GM19043 (cell line): ENCODE data around the gene AQP12A.
"Not testable (repeated sequence)": the region's sequence is repeated elsewhere in the genome, so short reads cannot be mapped to it uniquely, and the experiment has no call there.

ENCODE experiments used
- ATAC-seq: cut with Tn5 transposase; IDR thresholded peaks from one replicate; pipeline ENCODE4 v1.9.1; 2021; ENCODE audit warnings: low read depth; ENCODE audit not compliant: unreplicated experiment

Gene AQP12A

DNA sequence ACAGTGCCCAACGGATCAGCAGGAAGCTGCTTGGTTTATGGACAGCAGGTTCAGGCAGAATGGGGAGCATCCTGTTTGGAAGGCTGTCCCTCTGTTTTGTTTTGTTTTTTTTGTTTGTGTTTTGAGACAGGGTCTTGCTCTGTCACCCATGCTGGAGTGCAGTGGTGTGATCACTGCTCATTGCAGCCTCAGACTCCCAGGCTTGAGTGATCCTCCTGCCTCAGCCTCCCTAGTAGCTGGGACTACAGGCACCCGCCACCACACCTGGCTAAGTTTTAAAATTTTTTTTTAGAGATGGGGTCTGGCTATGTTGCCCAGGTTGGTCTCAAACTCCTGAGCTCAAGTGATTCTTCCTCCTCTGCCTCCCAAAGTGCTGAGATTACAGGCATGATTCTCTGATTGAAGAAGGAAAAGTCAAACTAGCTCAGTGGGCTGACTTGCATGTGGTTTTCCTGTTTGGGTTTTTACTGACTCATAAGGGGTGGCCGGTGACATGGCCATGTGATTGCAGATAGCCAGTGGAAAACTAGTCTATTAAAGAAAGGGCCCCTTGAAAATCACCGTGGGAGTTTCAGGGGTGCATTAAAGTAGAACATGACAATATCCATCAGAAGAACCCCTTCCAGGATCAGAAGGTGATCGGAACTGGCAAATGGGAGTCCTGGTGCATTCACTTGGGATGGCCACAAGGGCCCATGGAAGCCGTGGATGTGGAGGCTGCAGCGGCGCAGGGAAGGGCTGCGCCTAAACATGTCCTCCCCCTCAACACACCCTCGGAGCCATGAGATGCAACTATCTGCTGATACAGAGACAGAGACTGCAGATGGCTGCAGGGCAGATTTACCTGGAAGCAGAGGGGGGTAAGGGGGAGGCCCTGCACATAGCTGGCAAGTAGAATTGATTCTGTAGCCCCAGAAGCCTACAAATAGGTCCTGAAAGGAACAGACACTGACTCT, 35.5 kb upstream of the AQP12A start:
- no peak for ATAC-seq

DNA sequence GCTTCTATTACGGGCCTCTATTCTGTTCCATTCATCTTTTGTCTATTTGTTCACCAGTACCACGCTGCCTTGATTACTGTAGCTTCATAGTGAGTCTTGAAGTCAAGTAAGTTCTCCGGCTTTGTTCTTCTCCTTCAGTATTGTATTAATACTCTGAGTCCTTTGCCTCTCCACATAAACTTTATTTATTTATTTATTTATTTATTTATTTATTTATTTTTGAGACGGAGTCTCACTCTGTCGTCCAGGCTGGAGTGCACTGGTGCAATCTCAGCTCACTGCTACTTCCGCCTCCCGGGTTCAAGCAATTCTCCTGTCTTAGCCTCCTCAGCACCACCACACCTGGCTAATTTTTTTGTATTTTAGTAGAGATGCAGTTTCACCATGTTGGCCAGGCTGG, 31.8 kb upstream of the AQP12A start:
- not testable (repeated sequence) for ATAC-seq

DNA sequence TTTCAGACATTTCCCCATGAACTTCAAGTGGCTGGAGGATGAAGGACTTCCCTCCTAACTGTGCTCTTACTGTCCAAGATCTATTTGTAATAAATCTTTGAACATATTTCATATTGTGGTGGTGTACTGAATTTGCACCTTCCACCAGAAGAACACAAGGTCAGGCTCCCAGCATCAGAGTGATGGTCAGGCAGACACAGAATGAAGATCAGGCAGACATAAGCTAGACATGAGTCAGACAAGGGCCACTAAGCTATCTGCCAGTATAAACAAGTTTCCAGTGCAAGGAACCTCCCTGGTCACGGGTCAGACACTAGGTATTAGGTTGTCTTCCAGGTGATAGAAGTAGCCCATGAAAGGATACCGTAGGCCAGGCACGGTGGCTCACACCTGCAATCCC, 29.0 kb upstream of the AQP12A start:
- no peak for ATAC-seq

DNA sequence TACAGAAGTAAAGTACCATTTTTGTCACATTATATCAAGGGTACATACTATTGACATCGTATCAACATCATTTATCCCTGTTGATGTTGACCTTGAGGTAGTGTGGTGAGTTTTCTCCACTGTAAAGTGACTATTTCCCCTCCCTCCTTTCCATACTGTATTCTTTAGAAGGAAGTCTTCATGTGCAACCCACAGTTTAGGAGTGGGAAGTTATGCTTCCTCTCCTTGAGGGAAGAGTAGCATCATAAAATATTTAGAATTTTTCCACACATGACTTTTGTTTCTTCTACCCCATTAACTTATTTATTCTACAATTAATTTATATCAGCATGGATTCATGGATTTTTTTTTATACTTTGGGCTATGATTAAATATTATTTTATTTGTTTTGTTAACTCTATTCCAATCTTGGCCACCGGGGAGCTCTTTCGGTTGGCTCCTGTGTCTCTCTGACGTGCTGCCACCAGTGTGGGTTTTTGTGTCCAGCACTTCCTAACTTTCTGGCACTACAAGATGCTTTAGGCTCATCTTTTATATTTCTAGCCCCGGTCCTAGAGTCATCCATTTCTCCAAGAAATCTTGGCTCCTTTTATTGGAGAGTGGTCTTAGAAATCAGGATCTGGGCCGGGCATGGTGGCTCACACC, 28.0 kb upstream of the AQP12A start:
- ATAC-seq: no peak

DNA sequence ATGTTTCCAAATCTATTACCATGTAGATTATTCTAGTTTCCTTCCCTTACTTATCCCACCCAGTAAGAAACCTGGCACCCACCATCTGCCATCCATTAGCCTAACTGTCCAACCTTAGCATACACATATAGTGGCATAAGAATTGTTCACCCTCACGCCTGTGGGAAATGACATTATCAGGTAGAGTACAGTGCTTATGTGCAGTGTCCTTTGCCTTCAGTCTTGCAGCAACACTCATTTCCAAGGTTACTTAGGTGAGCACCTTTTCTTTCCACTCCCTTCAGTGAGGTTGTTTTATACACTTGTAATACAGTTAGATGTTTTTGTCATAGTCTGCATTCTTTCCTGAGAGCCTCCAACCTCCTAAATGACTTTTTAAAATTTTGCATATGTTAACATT, 27.0 kb upstream of the AQP12A start:
- no peak for ATAC-seq

DNA sequence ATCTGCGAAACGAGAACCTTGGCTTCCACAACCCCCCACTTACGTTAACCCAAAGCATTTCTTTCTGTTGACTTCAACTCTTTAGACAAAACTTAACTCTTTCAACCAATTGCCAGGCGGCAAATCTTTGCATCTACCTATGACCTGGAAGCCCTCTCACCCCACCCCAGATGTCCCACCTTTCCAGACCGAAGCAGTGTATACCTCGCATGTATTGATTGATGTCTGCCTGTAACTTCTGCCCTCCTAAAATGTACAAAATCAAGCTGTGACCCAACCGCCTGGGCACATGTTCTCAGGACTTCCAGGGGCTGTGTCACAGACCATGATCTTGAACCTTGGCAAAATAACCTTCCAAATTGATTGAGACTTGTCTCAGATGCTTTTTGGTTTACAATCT, 21.3 kb upstream of the AQP12A start:
- no peak for ATAC-seq

GRCh38 chr2:240670950-240671349, 20.7 kb upstream of the AQP12A start:
- ATAC-seq: no peak

DNA sequence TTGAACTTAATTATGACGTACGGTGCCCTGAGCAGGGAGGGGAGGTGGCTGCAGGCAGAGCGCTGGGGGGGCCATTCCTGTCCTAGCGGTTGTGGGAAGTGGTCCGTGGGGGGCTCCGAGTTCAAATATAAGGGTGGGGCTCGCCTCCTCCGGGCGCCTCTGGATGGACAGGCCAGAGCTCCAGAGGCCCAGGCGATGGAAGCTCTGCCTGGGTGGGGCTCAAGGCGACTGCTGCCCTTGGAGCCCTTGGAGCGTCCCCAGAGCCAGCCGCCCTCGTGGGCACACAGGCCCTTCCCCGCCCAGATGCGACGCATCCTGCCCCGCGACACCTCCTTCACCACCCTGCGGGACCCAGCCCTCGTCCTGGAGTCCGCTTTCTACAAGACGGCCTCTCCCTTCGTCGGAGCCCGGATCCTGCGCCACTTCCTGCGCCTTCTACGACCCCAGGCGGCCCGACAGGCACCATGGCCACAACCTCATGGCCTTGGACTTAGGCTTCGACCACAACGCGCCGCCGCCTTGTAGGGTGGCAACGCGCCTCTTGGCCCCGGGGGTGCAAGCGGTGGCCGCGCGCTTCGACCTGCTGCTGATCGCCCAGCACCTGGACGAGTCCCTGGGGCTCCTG, 19.5 kb upstream of the AQP12A start:
- no peak for ATAC-seq

- no peak for ATAC-seq
Observed at GRCh38 chr2:240672701-240673190, 18.9 kb upstream of the AQP12A start.

DNA sequence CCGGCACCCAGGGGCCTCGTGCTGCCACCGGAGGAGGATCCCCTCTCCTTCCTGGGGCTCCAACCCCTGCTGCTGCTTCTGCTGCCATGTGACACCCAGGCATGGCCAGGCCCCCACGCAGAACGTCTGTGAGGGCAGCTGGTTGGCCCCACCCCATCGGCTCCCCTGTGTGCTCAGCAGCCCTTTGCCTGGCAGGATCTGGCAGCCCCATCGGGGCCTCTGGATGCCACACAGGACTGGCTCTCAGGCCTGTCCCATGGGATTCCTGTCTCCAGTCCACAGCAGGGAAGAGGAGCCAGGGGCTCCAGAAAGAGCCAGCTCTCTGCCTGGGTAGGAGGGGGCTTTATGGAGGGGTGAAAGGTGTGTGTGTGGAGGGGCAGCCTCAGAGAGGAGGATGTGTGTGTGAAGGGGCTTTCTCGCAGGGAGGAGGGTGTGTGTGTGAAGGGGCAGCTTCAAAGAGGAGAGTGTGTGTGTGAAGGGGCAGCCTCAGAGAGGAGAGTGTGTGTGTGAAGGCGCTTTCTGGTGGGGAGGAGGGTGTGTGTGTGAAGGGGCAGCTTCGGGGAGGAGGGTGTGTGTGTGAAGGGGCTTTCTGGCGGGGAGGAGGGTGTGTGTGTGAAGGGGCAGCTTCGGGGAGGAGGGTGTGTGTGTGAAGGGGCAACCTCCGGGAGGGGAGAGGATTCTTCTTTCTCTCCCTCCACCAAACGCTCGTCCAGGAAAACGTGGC, 17.0 kb upstream of the AQP12A start:
- not testable (repeated sequence) for ATAC-seq

- not testable (repeated sequence) for ATAC-seq
Observed at GRCh38 chr2:240675345-240675744, 16.3 kb upstream of the AQP12A start.

DNA sequence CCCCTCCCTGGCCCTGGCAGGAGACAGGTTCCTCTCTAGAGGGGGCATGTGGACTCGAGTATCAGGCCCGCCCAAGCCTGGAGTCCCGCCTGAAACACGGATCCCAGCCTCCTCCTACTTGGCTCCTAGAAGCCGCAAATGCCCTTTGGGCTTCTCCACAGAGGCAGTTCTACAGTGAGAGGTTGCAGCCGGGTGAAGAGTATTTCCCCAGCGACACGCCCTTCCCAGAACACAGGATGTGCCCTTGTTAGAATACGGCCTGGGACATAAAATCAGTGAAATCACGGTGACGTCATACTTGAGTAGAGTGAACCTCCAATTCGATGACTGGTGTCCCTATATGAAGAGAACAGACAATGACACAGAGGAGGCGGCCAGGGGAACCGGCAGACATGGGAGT, 13.6 kb upstream of the AQP12A start:
- not testable (repeated sequence) for ATAC-seq

DNA sequence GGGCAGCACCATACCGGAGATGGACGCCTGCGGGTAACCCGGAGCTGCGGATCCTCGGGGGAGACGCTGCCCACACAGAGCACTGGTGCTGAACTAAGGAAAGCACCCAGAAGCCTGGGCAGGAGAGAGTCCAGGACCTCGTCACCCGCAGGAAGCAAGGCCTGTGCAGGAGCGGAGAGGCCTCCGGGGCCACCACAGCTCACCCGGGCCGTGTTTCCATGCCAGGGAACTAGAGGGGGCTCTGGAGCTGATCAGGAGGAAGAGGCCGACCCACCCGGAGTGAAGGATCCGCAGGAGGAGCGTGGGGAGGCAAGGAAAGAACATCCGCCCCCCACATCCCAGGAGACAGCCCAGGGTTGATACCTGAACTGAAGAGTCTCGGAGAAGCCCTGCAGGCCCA, 12.8 kb upstream of the AQP12A start:
- ATAC-seq: not testable (repeated sequence)

GRCh38 chr2:240680185-240680584, 11.5 kb upstream of the AQP12A start:
- not testable (repeated sequence) for ATAC-seq

- ATAC-seq: not testable (repeated sequence)
Observed at GRCh38 chr2:240682431-240683224, 9.0 kb upstream of the AQP12A start, which contains the start of gene AQP12B. Gene AQP12B (minus strand): TSS chr2:240682885. CDS start chr2:240682837, 48 bp downstream.

DNA sequence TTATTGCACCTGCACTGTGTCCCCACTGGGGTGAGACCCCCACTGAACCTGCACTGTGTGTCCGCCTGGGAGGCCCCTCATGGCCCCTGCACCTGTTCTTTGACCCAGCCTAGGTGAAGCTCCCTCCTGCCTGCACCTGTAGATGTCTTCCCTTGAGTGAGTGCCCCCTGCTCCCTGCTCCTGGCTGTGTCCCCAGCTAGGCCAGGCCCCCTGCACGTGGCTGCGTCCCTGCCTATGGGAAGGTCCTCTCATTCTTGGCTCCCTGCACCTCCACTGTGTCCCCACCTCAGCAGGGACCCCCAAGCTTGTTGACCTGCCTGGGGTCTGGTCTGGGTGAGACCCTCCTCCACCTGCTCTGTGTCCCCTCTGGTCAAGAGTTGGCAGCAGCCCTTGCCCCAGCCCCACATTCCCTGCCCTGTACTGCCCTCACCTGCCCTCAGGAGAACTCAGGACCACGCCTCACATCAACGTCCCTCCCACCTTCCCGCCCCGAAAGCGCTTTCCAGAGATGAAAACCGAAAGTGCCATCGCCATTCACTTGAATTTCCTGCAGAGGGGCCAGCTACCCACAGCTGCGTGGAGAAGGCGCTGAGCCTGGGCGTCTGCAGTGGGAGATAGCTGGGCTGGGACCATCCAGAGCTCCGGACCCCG, 8.2 kb upstream of the AQP12A start:
- ATAC-seq: not testable (repeated sequence)

- not testable (repeated sequence) for ATAC-seq
Observed at GRCh38 chr2:240683980-240684728, 7.5 kb upstream of the AQP12A start.

DNA sequence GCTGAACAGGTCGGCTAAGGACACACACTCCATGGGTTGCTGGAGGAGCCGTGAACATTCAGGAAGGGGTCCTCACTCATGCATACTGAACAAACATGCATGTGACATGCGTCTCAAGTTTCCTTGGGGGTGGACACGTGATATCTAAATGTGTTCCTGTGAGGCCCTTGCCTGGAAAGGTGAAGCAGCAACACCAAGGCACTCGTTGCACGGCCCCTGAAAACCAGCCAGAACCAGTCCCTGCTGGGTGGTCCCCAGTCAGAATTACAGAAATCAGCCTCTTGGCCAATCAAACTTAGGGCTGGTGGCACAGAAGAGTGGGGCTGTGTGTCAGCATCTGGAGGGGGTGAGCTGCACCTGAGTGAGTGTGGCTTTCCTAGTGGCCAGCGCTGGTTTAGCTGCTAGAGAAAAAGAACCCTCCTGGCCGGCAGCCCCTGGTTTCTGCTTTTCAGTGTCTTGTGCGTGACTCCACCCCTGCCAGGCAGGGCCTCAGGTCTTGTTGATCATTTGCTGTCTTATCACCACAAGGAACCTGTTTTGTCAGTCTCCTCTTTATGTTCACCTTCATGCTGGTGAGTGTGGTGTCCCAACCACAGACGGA, 5.8 kb upstream of the AQP12A start:
- ATAC-seq: no peak
